GM18511 (cell line): ENCODE data around the gene TMEM72.

ENCODE experiments used
- ATAC-seq: cut with Tn5 transposase; IDR thresholded peaks from one replicate; pipeline ENCODE4 v1.9.1; 2021; ENCODE audit warnings: mild to moderate bottlenecking, moderate library complexity; ENCODE audit not compliant: unreplicated experiment

The TMEM72 gene

DNA sequence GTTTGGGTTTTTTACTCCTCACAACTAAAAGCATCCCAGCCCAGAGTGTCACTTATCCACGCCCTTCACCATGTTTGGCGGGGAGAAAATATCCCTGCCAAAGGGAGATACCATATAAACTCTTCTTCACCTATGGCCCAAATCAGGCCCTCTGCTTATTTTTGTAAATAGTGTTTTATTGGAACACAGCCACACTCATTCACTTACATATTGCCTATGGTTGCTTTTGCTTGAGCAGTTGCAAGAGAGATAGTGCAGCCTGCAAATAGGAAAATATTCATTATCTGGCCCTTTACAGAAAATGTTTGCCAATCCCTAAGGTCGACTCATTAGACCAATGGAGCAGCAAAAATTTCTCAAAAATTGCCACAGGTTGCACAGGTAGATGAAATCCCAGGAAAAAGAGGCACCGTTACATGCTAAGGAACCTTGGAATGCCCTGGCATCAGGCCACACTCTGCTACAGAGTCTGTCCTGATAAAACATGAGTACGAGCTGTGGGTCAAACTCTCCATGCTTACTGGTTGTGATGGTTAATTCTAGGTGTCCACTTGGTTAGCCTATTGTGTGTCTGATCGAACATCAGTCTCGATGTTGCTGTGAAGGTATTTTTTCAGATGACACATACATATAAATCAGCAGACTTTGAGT lies 40.6 kb downstream of the TMEM72 start:
- no peak for ATAC-seq

DNA sequence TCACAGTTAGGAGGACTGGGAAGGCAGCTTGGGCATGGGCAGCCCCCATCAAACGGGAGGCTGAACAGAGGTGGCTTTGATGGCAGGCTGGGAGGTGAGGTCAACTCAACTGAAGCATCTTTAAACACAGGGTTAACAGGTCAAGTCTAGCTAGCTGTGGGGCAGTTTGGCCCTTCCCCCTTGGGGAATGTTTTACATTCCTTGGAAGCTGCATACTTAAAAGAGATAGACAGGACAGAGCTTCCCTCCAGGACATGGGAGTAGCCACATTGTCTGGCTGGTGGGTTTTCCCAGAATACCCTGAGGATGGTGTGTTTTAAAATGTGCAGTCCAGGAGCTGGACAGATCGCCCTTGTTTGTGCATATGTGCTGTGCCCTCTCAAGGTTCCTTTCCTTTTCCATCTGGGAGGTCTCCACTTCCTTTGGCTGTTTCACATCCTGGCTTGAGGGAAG lies 41.7 kb downstream of the TMEM72 start:
- ATAC-seq, result no peak

DNA sequence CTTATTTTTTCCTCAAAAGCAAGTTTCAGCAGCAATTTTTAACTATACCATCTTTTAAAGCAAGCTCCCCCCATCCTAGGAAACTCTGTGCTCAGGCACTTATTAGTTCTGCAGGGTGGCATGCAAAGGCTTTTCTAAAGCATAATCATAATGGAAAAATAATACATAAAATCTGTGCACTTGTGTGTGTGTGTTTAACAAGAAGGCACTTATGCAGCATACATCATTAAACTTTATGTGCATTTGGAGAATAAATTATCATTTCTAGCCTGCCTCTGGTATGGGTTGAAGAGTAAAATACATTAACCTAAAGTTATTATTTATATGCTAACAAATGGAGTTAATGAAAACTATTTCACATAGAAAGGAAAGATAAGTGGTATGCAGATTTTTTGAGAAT lies 42.9 kb downstream of the TMEM72 start:
- ATAC-seq, result no peak

DNA sequence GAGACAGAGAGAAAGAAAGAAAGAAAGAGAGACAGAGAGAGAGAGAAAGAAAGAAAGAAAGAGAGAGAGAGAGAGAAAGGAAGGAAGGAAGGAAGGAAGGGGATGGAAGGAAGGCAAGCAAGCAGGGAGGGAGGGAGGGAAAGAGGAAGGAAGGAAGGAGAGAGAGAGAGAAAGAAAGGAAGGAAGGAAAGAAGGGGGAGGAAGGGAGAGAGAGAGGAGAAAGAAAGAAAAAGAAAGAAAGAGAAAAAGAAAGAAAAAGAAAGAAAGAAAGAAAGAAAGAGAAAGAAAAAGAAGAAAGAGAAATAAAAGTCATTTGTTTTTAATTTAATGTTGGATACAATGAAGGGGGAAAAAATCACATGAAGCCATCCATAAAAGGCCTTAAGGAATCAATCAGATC lies 43.8 kb downstream of the TMEM72 start:
- no peak for ATAC-seq

DNA sequence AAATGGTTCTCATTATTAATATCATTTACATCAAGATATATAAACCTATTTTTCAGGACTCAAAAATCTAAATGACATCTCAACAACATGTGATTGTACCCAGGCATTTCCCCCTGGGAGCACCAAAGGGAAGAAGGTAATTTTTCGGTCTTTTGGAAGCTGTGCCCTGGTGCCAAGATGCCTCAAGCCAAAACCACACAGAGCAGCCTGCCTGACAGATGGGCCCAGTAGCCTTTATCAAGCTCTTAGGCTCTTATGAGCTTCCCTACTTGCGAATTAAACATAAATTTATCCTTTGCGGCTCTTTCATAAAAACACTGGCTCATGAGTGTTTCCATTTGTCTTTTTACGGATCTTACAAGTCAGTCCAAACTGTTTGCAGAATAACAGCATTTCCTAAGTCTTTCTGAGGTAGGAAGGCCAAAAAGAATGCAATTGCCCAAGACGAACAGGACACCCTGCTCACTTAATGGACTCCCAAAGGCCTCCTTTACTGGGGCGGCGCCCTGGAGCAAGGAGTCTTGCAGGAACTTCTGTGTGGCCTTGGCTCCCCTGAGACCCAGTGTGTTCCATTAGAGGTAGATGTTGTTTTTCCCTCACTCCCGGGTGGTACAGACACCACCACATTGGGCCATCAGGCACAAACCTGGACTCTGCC lies 44.4 kb downstream of the TMEM72 start:
- no peak for ATAC-seq

DNA sequence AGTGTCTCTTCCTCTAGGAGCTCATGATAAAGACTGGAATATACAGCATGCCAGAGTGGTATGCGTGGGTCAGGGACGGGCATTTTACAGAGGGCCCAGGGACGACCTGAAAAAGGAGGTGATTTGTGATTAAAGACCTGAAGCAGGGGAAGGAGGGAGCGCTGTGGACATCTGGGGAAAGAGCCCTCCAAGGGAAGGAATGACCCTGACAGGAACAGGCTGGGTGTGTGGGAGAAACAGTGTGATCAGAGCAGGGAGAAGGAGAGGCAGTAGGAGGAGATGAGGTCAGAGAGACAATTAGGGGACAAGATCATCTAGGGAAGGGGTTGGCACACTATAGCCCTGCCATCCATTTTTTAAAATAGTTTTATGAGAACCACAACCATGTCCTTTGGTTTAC lies 45.1 kb downstream of the TMEM72 start:
- ATAC-seq, result no peak

DNA sequence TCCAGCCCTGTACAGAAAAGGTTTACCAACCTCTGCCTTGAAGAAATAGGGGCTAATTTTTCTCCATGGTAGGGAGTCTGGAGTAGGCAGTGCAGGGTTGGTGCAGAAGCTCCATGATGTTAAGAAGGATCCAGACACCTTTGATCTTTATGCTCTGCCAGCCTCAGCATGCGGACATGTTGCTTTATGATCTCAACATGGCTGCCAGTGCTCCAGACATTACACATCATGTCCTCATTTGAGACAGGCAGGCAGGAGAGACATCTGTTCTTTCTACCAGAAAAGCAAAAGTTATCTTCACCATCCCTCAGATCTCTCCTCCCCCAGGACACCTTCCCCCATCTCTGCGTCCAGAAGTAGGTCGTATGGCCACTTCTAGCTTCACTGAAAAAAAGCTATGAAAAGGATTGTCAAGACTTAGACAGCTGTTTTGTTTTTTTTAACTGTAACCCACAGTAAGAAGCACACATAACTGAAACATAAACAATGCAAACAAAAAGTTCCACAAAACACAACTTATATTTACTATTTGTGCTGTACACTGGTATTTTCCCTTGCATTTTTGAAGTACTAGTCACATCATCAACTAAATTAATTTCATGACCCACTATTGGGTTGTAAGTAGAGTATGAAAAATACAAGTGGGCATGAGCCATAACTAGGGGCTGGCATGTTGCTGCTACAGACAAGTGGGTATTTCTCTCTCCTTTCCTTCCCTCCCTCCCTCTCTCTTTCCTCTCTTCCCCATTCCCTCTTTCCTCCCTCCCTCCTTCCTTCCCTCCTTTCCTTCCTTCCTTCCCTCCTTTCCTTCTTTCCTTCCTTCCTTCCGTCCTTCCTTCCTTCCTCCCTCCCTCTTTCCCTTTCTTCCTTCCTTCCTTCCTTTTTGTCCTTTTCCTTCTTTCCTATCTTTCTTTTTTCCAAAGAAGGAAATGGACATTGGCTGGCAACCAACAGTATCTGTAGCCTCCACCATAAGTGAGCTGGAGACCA lies 45.9 kb downstream of the TMEM72 start:
- no peak for ATAC-seq

DNA sequence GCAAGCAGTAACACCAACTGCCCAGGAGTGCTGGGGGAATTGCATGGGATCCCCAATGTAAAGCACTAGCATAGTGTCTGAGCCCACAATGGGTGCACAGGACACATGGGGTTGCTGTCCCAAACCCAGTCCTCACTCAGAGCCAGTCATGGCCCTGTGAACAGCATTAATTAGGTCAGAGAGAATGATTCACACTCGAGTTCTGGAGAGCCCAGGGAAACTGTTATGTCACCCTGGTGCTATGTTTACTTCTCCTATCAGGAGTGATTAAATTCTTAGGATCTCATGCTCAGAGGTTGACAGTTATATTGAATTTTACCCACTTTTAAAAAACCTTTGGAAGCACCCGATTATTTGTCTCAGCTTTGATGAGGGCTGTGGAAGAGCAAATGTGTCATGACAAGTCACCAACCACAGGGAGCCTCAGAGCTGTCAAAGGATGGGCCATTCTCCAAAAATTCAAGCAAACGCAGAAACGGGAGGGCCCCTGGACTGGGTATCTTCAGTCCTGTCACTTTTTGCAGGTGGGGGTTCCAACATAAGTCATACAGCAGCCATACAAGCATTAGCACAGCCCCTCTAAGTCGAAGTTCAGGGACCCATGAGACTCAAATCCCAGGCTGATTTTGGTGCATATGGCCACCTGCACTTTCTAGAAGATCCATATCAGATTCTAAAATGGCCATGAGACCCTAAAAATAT lies 47.2 kb downstream of the TMEM72 start:
- no peak for ATAC-seq

DNA sequence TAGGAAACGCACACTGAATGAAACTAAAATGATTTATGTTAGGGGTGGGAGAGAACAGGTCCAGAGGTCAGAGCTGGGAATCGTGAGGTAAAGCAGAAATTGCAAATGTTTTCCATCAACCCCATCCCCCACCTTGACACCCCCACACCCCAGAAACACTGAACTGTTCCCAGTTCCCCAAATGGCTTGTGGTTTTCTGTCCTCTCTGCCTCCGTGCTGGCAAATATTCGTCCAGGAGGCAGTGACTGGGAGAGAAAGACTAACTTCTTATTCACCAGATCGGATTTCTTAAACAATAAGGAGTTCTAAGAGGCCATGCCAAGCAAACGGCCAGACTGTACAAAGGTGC lies 47.7 kb downstream of the TMEM72 start:
- no peak for ATAC-seq

DNA sequence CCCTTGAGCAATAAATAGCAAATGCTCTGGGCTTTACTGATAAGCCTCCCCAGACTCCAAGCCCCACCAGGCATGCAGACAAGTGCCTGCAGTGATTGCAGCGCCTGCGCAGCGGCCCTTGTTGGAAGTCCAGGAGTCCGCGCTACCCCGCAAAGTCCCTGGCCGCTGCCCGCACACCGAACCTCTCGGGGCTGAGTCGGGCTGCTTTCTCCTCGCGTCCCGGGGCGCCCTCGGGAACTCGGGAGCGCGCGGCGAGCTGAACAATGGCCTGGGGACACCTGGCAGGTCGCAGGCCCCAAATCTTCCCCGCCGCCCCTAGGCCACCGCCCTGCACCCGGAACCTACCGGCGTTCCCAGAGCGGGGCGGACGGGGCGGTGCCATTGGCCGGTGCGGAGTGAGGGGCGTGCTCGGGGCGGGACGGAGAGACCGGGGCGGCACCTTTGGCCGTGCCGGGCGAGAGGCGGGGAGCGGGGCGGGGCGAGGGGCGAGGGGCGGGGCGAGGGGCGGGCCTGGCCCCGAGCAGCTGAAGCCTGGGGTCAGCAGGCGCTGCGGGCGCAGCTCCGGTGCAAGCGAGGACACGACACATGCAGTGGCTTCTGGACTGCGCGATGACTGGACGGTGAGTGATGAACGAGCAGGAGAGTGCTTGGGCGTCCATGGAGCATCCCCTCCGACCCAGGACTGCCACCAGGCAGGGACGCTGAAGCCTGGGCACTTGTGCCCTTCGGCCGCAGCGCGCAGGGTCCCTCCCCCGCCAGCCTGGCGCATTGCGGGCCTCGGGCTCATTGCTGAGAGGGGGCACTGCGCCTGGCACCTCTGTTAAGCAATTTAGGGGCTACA lies 48.3 kb downstream of the TMEM72 start, which contains the start of gene RASSF4:
Gene RASSF4, plus strand, starts transcription at position 556 of the 841 bp plus-strand sequence. CDS start 10,401 bp downstream, outside the sequence.
- peak; percentile 93 for ATAC-seq

DNA sequence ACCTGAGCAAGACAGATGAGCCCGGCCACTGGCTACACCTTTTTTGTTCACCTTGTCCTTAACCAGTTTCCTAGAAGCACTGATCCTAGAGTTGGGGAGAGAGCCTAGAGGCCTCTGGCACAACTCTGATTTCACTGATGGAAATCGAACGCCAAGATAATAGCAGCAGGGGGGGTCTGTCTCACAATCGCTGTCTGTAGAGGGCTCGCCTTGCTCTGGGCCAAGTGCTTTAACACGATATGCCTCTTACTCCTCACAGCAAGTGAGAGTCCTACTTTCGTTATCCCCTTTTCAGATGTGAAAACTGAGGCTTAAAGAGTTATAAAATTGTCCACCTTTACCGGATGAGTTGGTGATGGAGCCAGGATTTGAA lies 48.9 kb downstream of the TMEM72 start:
- no peak for ATAC-seq

DNA sequence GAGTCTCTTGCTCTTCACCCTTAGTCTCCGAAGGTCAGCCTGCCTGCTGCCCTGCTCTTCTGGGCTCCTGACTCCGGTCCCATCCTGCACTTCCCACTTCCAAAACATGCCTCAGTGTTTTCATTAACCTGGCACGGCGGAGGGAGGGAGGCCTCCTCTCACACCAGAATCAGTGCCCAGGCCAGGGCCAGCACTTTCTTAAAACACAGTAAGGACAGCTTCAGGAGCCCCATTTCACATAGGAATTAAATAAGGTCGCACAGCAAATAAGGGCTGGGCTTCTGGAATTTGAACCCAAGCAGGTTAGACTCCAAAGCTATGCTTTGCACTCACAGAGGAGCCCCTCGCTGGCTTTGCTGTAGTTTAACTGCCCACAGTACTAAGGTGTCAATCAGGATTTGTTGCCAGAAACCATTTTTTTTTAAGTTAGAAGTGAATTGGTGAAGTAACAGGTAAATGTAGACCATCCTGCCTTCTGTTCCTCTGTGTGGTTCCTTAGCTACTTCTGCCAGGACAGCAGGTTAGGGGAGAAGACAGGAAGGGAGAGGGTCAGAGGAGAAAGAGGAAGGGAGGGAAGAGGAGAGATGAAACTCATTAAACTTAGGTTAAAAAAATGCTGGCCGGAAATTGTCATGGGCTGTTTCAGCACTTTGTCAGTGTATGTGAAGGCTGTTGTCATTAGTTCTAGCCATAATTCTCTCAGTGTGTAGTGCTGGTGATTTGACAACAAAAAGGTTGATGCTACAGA lies 49.5 kb downstream of the TMEM72 start:
- ATAC-seq, result no peak

DNA sequence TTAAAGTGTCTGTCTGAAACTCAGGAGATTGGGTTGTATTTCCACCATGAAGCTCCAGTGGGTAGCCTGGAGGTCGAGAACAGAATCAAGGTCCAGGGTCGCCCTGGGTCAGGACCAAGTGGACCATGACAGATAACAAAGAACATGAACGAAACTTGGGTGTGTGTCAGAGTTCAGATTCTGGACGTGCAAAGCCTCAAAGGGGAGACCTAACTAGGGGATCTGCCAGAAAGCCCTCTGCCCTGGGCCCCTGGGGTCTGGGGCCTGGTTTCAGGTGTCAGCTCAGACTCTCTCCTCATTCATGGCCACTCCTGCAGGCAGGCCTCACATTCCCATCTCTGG lies 50.1 kb downstream of the TMEM72 start:
- ATAC-seq, result no peak

DNA sequence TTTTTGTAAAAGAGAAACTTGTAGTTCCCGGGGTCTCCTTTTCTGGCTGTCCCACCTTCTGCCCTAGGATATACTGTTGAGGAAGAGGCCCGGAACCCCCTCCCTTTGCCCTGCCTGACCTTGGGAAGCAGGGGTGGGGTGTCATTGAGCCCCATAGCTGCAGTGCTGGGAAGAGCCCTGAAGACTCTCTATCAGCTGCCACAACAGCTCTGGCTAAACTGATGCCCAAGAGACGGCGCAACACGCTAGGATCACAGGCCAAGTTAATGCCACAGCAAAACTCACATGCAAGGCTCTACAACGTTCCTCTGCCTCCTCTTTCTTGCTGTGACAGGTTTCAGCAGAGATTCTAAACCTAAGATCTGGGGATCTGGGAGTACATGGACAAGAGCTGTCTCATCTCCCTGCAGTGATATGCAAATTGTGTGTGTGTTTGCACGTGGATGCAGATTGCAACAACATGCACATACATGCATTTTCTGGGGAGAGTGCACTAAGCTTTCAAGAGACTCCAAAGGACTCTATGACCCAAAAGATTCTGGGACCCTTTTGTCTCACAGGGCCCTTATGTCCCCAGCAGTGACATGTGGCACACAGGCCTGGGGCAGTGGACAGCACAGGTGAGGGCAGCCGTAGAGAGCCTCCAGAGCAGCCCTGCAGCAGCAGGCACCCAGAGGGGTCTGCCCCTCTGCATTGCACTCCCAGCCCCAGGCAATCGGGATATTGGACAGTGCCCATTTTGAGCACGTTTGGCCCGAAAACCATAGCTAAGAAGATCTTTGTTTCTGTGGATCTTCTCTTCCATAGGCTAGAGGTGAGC lies 51.0 kb downstream of the TMEM72 start:
- no peak for ATAC-seq

DNA sequence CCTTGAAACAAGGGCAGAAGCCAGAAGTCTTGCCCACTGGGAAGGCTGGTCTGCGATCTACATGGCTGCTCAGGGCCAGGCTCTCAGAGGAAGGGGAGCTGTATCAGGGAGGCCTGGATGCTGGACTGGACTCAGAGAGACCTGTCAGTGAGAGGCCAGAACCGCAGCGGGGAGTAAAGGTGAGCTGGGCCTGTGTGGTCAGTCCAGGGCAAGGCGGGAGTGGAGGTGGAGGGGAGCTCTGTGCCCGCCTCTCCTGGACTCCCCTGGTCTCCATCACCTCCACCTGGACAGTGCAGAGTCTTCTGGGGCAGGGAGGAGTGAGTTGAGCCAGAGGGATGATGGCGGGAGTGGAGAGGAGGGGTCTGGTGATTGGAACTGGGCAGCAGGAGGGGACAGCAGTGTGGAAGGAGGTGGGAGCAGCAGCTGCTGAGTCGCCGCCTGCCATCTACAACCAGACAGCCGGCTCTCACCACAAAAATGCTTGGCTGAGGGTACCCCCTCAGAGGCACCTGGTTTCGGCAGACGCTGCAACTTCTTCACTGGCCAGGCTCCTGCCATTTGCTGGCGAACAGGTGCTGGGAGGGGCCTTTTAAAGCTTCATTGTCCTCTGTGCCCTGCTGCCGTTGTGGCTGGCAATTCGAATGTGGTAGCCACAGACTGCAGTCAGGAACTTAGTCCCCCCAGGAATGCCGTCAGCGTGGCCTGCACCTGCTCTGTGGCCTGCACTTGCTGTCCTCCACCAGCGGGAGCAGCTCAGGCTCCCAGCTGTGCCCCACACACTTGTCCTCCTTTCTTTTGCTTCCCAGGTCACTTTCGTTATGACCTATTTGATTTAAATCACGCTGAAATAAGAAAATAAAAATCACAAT lies 52.0 kb downstream of the TMEM72 start:
- ATAC-seq, result no peak

DNA sequence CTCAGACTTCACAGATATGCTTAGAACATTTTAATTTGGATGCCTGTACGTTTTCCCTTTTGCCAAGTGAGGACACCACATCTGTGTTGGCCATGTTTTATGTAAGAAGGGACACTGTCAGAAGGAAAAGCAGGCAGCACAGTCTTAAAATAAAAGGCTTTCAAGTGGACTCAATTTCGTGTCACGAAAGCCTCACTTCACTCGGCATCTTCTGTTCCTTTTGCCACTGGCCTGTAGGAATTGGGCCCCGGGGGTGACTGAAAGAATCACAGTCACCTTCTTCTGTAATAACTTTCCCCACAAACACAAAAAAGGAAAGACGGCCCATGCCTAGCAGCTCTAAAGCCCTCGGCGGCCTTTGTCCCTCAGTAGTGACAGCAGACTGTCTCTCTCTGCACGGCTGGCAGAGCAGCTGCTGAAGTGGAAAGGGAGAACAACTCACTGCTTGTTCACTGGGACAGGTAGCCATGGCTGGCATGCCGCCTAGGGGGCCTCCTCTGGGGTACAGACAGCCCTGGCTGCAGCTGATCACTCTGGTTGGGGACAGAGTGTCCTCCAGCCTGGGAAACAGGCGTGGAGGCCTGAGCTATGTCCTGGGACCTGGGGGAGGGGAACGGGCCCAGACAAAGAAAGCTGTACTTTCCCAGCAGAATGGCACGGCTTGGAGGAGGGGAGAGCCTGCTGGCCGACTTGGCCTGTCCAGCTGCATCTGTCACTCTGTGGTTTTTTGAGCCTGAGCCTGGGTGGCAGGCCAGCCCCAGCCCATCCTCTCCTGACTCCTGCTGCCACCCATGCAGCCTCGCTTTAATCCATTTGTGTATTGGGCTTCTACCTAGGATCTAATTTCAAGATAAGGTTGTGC lies 52.9 kb downstream of the TMEM72 start:
- ATAC-seq, result peak; percentile 20

DNA sequence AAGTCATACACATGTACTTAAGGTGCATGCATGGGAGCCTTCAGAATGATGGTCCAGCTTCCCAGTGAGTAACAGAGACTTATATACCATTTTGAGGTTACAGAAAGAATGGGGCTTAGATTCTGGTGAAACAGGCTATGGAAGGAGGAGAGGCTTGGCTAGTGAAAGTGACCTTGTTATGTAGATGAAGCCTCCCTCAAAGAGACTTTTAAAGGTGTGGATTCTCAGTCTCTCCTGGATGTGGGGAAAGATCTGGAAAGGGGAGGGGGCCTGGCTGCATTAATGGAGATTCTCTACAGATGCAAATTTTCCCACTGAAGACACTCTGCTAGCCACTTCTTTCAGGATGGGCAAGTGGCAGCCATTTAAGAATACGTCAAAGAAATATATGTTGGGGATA lies 54.0 kb downstream of the TMEM72 start:
- no peak for ATAC-seq
